Skeletal muscle tissue (tissue), 1 donor: ENCODE results near the gene ARMC8. TPM values are rescaled to one million over a fixed set of nuclear protein-coding genes. Genes with fewer than 3 reads are reported as not detected.

Experiments
- total RNA-seq: library from RNA; depleted of rRNA; stranded (reverse); fragments of >200 nt; gene quantifications from one replicate; pipeline ENCODE4 v1.2.3, GENCODE V29; 2014

Gene ARMC8
- total RNA-seq, 1 donor from 2014 or later: 60.5 TPM

Other genes starting within 250 kb of the ARMC8 start
- gene CLDN18, start 177.1 kb upstream of the ARMC8 start, total RNA-seq: under 0.01 TPM
- gene DZIP1L, start 71.7 kb upstream of the ARMC8 start, total RNA-seq: 13.6 TPM
- not detected for gene A4GNT, start 54.9 kb upstream of the ARMC8 start, total RNA-seq
- gene DBR1, start 12.4 kb upstream of the ARMC8 start, total RNA-seq: 17.2 TPM
- not detected for gene NME9, start 142.6 kb downstream of the ARMC8 start, total RNA-seq
- 28.7 TPM for gene MRAS, start 161.3 kb downstream of the ARMC8 start, total RNA-seq
- 14.1 TPM for gene ESYT3, start 247.3 kb downstream of the ARMC8 start, total RNA-seq